ENCODE data around the gene IQSEC1. TPM values are rescaled to one million over a fixed set of nuclear protein-coding genes. Genes with fewer than 3 reads are reported as not detected.

IQSEC1 gene
- total RNA-seq, 3 donors from 2014 or later: 19.8 to 42.2 (median 21.9) TPM

DNA sequence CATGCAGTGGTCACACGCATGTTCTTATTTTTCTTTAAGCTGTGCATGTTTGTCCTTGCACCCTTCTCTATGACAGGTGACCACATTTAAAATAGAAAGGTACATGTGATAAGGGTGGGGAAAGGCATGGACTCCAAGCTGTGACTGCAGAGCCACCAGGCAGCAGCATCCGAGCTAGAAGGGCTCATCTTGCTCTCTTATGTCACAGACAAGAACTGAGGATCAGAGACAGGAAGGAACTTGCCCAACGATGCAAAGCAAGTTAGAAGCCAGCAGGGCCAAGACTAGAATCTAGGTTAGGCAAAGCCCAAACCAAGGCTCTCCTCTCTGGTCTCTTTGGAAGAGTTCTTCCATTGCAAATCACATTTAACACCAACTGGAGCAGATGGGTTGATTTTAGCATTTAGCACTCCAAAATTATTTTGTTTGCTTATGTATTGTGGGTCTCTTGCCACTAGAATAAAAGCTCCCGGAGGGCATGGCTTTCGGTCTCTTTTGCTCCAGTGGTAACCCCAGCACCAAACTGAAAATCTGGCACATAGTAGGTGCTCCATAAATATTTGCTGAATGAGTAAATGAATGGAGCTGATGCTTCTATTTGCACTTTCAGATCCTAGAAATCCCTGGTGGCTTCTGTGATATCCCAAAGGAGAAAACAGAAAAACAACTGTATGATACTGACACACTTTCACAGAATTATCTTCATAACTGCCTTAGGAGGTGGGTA is 84.3 kb downstream of the IQSEC1 start:
- TF ChIP-seq, protein P1, sequence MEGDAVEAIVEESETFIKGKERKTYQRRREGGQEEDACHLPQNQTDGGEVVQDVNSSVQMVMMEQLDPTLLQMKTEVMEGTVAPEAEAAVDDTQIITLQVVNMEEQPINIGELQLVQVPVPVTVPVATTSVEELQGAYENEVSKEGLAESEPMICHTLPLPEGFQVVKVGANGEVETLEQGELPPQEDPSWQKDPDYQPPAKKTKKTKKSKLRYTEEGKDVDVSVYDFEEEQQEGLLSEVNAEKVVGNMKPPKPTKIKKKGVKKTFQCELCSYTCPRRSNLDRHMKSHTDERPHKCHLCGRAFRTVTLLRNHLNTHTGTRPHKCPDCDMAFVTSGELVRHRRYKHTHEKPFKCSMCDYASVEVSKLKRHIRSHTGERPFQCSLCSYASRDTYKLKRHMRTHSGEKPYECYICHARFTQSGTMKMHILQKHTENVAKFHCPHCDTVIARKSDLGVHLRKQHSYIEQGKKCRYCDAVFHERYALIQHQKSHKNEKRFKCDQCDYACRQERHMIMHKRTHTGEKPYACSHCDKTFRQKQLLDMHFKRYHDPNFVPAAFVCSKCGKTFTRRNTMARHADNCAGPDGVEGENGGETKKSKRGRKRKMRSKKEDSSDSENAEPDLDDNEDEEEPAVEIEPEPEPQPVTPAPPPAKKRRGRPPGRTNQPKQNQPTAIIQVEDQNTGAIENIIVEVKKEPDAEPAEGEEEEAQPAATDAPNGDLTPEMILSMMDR (IDR thresholded peaks at IDR 0.05): no peak
- intact Hi-C loops (cut with DNase I, micrococcal nuclease): no loop called here
- peaks cover 8% of the 10 kb centered on the region for H3K4me1 ChIP-seq (ENCODE audit: low read depth)
- H3K4me3 ChIP-seq: no peak overlapping the region
- ATAC-seq (no peak), DNase-seq (no peak)
- H3K9me3 ChIP-seq: no peaks in the 10 kb centered on the region
- H3K36me3 ChIP-seq (ENCODE audit: low read depth): no peaks in the 10 kb centered on the region

DNA sequence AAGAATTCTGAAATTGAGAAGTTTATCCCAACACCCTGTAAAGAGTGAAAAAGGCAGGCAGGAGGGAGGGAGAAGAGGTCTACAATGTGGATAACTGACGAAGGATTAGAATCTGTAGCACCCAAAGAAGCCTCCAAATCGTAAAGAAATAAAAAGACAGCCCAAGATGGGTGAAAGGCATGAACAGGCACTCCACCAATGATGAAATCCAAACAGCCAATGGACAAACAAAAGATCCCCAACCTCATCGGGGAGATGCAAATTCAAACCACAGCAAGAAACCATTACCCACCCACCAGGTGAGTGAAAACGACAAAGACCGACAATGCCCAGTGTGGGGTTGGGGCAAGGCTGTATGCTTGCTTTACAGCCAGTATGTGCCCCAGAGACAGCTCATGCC is 85.6 kb downstream of the IQSEC1 start:
- ATAC-seq (no peak), DNase-seq (no peak)
- H3K4me1 ChIP-seq (ENCODE audit: low read depth): no peaks in the 10 kb centered on the region
- intact Hi-C loops (cut with DNase I, micrococcal nuclease): no loop called here
- H3K9me3 ChIP-seq: no peaks in the 10 kb centered on the region
- TF ChIP-seq, protein P1 (IDR thresholded peaks at IDR 0.05): no peak
- H3K4me3 ChIP-seq: no peak overlapping the region
- no peaks in the 10 kb centered on the region for H3K36me3 ChIP-seq (ENCODE audit: low read depth)

DNA sequence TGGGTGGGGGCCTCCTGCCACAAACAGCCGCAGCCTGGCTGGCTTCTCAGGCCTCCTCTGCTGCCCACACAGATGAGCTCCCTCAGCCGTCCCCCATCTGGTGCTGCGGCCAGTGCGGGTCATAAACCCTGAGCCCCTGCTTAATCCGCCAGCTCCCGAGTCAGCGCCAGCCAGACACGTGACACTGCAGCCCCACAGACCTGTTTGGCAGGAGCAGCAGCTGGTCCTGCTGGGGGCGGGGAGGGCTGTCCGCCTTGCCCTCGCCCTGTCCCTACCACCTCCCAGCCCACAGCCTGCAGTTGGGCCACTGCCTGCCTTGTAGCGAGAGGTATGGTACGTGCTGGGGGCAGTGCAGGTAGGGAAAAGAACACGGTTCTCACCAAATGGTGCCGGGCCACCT is 86.2 kb downstream of the IQSEC1 start:
- H3K36me3 ChIP-seq (ENCODE audit: low read depth): no peaks in the 10 kb centered on the region
- ATAC-seq (no peak), DNase-seq (no peak)
- H3K4me1 ChIP-seq (ENCODE audit: low read depth): no peaks in the 10 kb centered on the region
- H3K4me3 ChIP-seq: no peak overlapping the region
- no peaks in the 10 kb centered on the region for H3K9me3 ChIP-seq
- intact Hi-C loops (cut with DNase I, micrococcal nuclease): no loop called here
- TF ChIP-seq, protein P1 (IDR thresholded peaks at IDR 0.05): no peak

DNA sequence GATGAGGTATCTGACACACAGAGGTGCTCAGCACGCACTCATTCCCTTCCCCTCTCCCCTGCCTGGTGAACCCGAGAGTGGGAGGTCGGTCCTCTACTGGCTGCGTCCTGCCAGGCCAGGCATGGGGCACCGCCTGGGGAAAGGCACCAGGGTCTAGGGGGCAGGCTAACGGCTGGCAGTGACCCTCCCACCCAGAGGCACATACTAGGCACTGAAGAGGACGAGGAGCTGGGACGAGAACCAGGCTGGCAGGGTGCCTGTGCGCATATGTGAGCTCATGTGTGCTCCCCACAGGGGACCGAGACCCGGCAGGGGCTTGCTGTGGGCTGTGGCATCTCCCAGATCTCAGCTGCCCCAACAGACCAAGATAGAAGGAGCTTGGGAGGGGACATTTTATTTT is 86.7 kb downstream of the IQSEC1 start:
- no peaks in the 10 kb centered on the region for H3K4me1 ChIP-seq (ENCODE audit: low read depth)
- ATAC-seq (no peak), DNase-seq (no peak)
- intact Hi-C loops (cut with DNase I, micrococcal nuclease): no loop called here
- no peaks in the 10 kb centered on the region for H3K36me3 ChIP-seq (ENCODE audit: low read depth)
- no peak overlapping the region for H3K4me3 ChIP-seq
- TF ChIP-seq, protein P1 (IDR thresholded peaks at IDR 0.05): no peak
- H3K9me3 ChIP-seq: no peaks in the 10 kb centered on the region

DNA sequence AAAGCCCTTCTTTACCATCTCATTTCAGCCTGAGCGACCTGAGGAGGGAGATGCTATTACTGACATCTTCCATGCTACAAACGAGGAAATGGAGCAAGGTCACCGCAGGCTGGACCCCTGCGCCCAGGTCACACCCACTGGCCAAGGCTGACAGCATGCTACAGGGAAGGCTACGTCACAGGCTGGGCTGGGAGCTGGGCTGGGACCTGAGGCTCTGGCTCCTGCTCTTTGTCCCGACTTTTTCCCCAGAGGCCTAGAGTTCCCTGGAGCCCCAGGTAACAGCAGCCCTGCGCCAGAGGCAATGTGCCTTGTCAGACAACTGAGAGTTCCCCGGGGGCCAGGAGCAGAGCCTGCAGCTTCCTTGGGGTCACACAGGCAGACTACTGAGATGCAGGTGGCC is 87.2 kb downstream of the IQSEC1 start:
- Histone ChIP-seq H3K36me3 (ENCODE audit: low read depth) (no peaks in the 10 kb centered on the region), H3K4me3 (no peak overlapping the region), H3K4me1 (ENCODE audit: low read depth) (no peaks in the 10 kb centered on the region), H3K9me3 (no peaks in the 10 kb centered on the region)
- no peak for ATAC-seq
- intact Hi-C loops (cut with DNase I, micrococcal nuclease): no loop called here
- no peak for DNase-seq
- TF ChIP-seq, protein P1 (IDR thresholded peaks at IDR 0.05): no peak

DNA sequence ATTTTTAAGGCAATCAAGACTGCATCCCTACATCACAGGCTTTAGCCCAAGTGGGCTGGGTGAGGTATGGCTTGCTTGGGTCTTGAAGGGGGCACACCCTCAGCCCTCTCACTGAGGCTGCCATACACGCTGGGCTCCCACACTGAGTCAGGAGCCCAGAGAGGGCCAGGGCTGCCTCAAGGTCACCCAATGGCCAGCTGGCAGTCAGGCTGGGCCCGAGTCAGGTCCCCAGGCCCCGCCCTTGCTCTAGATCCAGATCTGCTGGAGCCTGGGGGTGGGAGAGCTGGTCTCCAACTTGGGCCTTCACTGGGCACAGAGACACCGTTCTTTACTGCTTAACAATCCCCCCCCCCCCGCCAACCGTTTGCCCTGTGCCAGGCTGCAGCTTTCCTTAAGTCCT is 88.1 kb downstream of the IQSEC1 start:
- DNase-seq: no peak
- ATAC-seq: no peak
- intact Hi-C loops (cut with DNase I, micrococcal nuclease): no loop called here

More for the DNA sequence above, 88.1 kb downstream of the IQSEC1 start:
- H3K4me1 ChIP-seq (ENCODE audit: low read depth): no peaks in the 10 kb centered on the region
- no peaks in the 10 kb centered on the region for H3K36me3 ChIP-seq (ENCODE audit: low read depth)
- H3K4me3 ChIP-seq: no peak overlapping the region
- TF ChIP-seq, protein P1 (IDR thresholded peaks at IDR 0.05): no peak
- no peaks in the 10 kb centered on the region for H3K9me3 ChIP-seq
